ENCODE measurements around the gene CEP290. TPM values are rescaled to one million over a fixed set of nuclear protein-coding genes. Genes with fewer than 3 reads are reported as not detected.

CEP290 gene
- total RNA-seq, 1 experiment from 2014 or later = 12.8 TPM

- Histone ChIP-seq H2AK5ac (ENCODE audit: insufficient read length, low read length) (no peak overlapping the region), H3K4ac (ENCODE audit: low read depth, low read length) (no peak overlapping the region), H2BK12ac (ENCODE audit: insufficient read length, low read depth, low read length) (no peak overlapping the region), H4K8ac (replicated peaks; ENCODE audit: insufficient read length, low read depth, low read length) (no peak overlapping the region), H3K9ac (ENCODE audit: extremely low read depth, insufficient read length, low read length) (no peak overlapping the region), H4K5ac (ENCODE audit: insufficient read length, low read depth, low read length) (no peak overlapping the region), H3K23ac (ENCODE audit: insufficient read length, low read depth, low read length) (no peak overlapping the region), H2BK120ac (ENCODE audit: low read depth, low read length, poor library complexity, severe bottlenecking) (no peak overlapping the region), H3K56ac (ENCODE audit: insufficient read length, low read depth, low read length) (no peak overlapping the region), H2BK15ac (ENCODE audit: low read depth, low read length) (no peak overlapping the region), H3T11ph (ENCODE audit: low read length) (no peak overlapping the region), H3K79me1 (ENCODE audit: insufficient read depth, low read depth, low read length, poor library complexity, severe bottlenecking) (no peaks in the 10 kb centered on the region), H3K79me2 (ENCODE audit: insufficient read depth, low read length) (no peaks in the 10 kb centered on the region), H3K14ac (ENCODE audit: insufficient read depth, low read length) (no peak overlapping the region), H3K23me2 (ENCODE audit: insufficient read length, low read depth, low read length, poor library complexity, severe bottlenecking) (no peaks in the 10 kb centered on the region), H3K4me2 (ENCODE audit: insufficient read depth, insufficient read length, low read length) (no peak overlapping the region), H3K9me3 (ENCODE audit: control insufficient read depth, low read depth, low read length) (no peaks in the 10 kb centered on the region), H4K91ac (ENCODE audit: insufficient read length, low read depth, low read length) (no peak overlapping the region), H3K27ac (ENCODE audit: insufficient read length, low read depth, low read length) (no peak overlapping the region), H3K4me1 (ENCODE audit: insufficient read depth, low read length) (no peaks in the 10 kb centered on the region), H4K20me1 (ENCODE audit: control insufficient read depth, insufficient read depth, insufficient read length) (no peaks in the 10 kb centered on the region), H3K18ac (ENCODE audit: insufficient read length, low read depth, low read length) (no peak overlapping the region), H3K27me3 (ENCODE audit: insufficient read depth, low read length) (no peaks in the 10 kb centered on the region), H2BK20ac (ENCODE audit: low read depth, low read length, poor library complexity, severe bottlenecking) (no peak overlapping the region), H2AFZ (ENCODE audit: low read length) (no peak overlapping the region), H2BK5ac (ENCODE audit: insufficient read length, low read length) (no peak overlapping the region)
- peaks cover 28 to 43% (median 32%) of the 10 kb centered on the region in 3 experiments for H3K36me3 Mint-ChIP-seq (ENCODE audit: insufficient read depth in 1 of 3, low read depth in 3 of 3)
- TF ChIP-seq CTCF (conservative IDR thresholded peaks at IDR 0.05) = no peak
- H3K27me3 Mint-ChIP-seq (ENCODE audit: low read depth) = no peaks in the 10 kb centered on the region
- H3K4me1 Mint-ChIP-seq = no peaks in the 10 kb centered on the region
- no peak overlapping the region for H3K27ac Mint-ChIP-seq
- no peak for DNase-seq
- H3K4me3 Mint-ChIP-seq = no peak overlapping the region
- no CpG with 5 or more reads among the region's 3 CpGs for WGBS (ENCODE audit: extremely low coverage, insufficient read length, low lambda C conversion rate)
- H3K9me3 Mint-ChIP-seq = peaks cover 0 to 4% of the 10 kb centered on the region in 2 experiments; a peak in 1 of 5 replicates
Measured at GRCh38 chr12:88182416-88182815, 40.5 kb upstream of the CEP290 start.

Data from H9 (cell line).